HepG2 (cell line): ENCODE results near the gene UGT1A7. TPM values are rescaled to one million over a fixed set of nuclear protein-coding genes. Genes with fewer than 3 reads are reported as not detected.
A peak's percentile ranks its signal among the peaks of the same experiment; 100 is the strongest.

Source experiments
- AGO1 ChIP-seq: fragments of 200-400 bp; formaldehyde crosslinking; IDR thresholded peaks from 2 replicates; pipeline ENCODE4 v1.6.1; 2017; ENCODE audit warnings: mild to moderate bottlenecking, low read depth, low read length, moderate library complexity; ENCODE audit not compliant: poor library complexity, severe bottlenecking
- AKAP8 ChIP-seq: sonication (generic); formaldehyde crosslinking; IDR thresholded peaks from 2 replicates; pipeline ENCODE4 v1.5.1; 2020; ENCODE audit warnings: mild to moderate bottlenecking, missing genetic modification reagents
- EEA1 ChIP-seq: sonication (generic); formaldehyde crosslinking; IDR thresholded peaks from 2 replicates; pipeline ENCODE4 v1.5.1; 2020; ENCODE audit warnings: mild to moderate bottlenecking, missing genetic modification reagents, borderline replicate concordance
- FOSL1 ChIP-seq: sonication (generic); formaldehyde crosslinking; IDR thresholded peaks from 2 replicates; pipeline ENCODE4 v1.9.0; 2021; ENCODE audit warnings: missing genetic modification reagents, borderline replicate concordance
- GPN1 ChIP-seq: sonication (generic); formaldehyde crosslinking; IDR thresholded peaks from 2 replicates; pipeline ENCODE4 v1.5.1; 2020; ENCODE audit warnings: missing genetic modification reagents, borderline replicate concordance
- GTF2F1 ChIP-seq: fragments of 150-350 bp; IDR thresholded peaks from 2 replicates; pipeline ENCODE4 v1.6.1; 2014; ENCODE audit warnings: low read length
- KDM5B ChIP-seq: sonication (generic); formaldehyde crosslinking; IDR thresholded peaks from 2 replicates; pipeline ENCODE4 v1.4.0; 2020; ENCODE audit warnings: missing genetic modification reagents, mild to moderate bottlenecking, borderline replicate concordance
- KLF11 ChIP-seq: IDR thresholded peaks from 2 replicates; pipeline ENCODE4 v1.6.1; 2016; ENCODE audit warnings: missing compliant biosample characterization
- MED1 ChIP-seq: sonication (generic); formaldehyde crosslinking; IDR thresholded peaks from 2 replicates; pipeline ENCODE4 v1.4.0; 2020; ENCODE audit warnings: missing genetic modification reagents
- NBN ChIP-seq: fragments of 450-650 bp; conservative IDR thresholded peaks from 2 replicates; pipeline ENCODE4 v1.6.1; 2017
- NFRKB ChIP-seq: fragments of 450-650 bp; IDR thresholded peaks from 2 replicates; pipeline ENCODE4 v1.6.1; 2017
- PHB2 ChIP-seq: fragments of 450-650 bp; IDR thresholded peaks from 2 replicates; pipeline ENCODE4 v1.6.1; 2018; ENCODE audit not compliant: partially characterized antibody
- RARG ChIP-seq: sonication (generic); formaldehyde crosslinking; IDR thresholded peaks from 2 replicates; pipeline ENCODE4 v1.4.0; 2020; ENCODE audit warnings: low read depth, mild to moderate bottlenecking, missing genetic modification reagents
- SOX13 ChIP-seq, 3 experiments: fragments of 450-650 bp in 1 of 3; sonication (generic) in 1 of 3; formaldehyde crosslinking in 1 of 3; IDR thresholded peaks in 2 of 3; conservative IDR thresholded peaks in 1 of 3; 2 replicates each; pipeline versions ENCODE4 v1.5.0 to v1.6.1; 2016 to 2020; ENCODE audit warnings: antibody characterized with exemption in 1 of 3, mild to moderate bottlenecking in 1 of 3, missing compliant biosample characterization in 1 of 3, missing genetic modification reagents in 1 of 3, moderate library complexity in 1 of 3
- U2AF2 ChIP-seq: fragments of 200-400 bp; formaldehyde crosslinking; IDR thresholded peaks from 2 replicates; pipeline ENCODE4 v1.6.1; 2017; ENCODE audit warnings: low read depth, mild to moderate bottlenecking, low read length
- ZNF503 ChIP-seq: sonication (generic); formaldehyde crosslinking; IDR thresholded peaks from 2 replicates; pipeline ENCODE4 v1.4.0; 2020; ENCODE audit warnings: missing genetic modification reagents
- ZNF570 ChIP-seq: sonication (generic); formaldehyde crosslinking; IDR thresholded peaks from 2 replicates; pipeline ENCODE4 v1.4.0; 2020; ENCODE audit warnings: mild to moderate bottlenecking, missing genetic modification reagents, borderline replicate concordance
- ZNF713 ChIP-seq: sonication (generic); formaldehyde crosslinking; IDR thresholded peaks from 2 replicates; pipeline ENCODE4 v1.4.0; 2020; ENCODE audit warnings: mild to moderate bottlenecking, missing genetic modification reagents
- ZNF775 ChIP-seq: sonication (generic); formaldehyde crosslinking; IDR thresholded peaks from 2 replicates; pipeline ENCODE4 v1.4.0; 2020; ENCODE audit warnings: missing genetic modification reagents, mild to moderate bottlenecking, moderate library complexity, borderline replicate concordance
- ZSCAN30 ChIP-seq: sonication (generic); formaldehyde crosslinking; IDR thresholded peaks from 2 replicates; pipeline ENCODE4 v1.5.0; 2020; ENCODE audit warnings: mild to moderate bottlenecking, missing genetic modification reagents
- polyA plus RNA-seq, 8 experiments: library from polyadenylated mRNA; depleted of rRNA in 3 of 8; stranded (reverse) in 7 of 8; unstranded in 1 of 8; fragments of >200 nt; fragmentation: Illumina TruSeq in 4 of 8; extraction: Trizol in 4 of 8; gene quantifications; 2 replicates each; pipeline versions ENCODE4 v1.2.1 to v1.2.3, GENCODE V29; 2011 to 2016; ENCODE audit warnings: low read depth in 4 of 8, missing spikeins in 1 of 8, mixed read lengths in 1 of 8; ENCODE audit not compliant: insufficient read depth in 1 of 8
- total RNA-seq, 5 experiments: library from RNA; depleted of rRNA; stranded (reverse); fragments of >200 nt; fragmentation: Illumina TruSeq; extraction: Trizol; gene quantifications; 2 replicates each; pipeline ENCODE4 v1.2.3, GENCODE V29; 2016; ENCODE audit warnings: low read depth in 1 of 5
- TF ChIP-seq, protein P1 (sequence below): sonication (generic); formaldehyde crosslinking; IDR thresholded peaks from 2 replicates; pipeline ENCODE4 v1.5.0; 2020; ENCODE audit warnings: missing genetic modification reagents
- TF ChIP-seq, protein P2 (sequence below): fragments of 450-650 bp; IDR thresholded peaks from 2 replicates; pipeline ENCODE4 v1.6.1; 2017
- TF ChIP-seq, protein P3 (sequence below): sonication (generic); formaldehyde crosslinking; IDR thresholded peaks from 2 replicates; pipeline ENCODE4 v1.4.0; 2020; ENCODE audit warnings: missing genetic modification reagents, borderline replicate concordance
- TF ChIP-seq, protein P4 (sequence below): sonication (generic); formaldehyde crosslinking; IDR thresholded peaks from 2 replicates; pipeline ENCODE4 v1.5.0; 2020; ENCODE audit warnings: mild to moderate bottlenecking, low read depth, missing genetic modification reagents, borderline replicate concordance

The UGT1A7 gene
- total and polyA plus RNA-seq, 2 of the 13 experiments (the other 11 are each of a cell fraction or from before 2014, with no cell fraction given): not detected

- TF ChIP-seq ZNF503 (peak; percentile 100), ZNF570 (CRISPR knock-in tag) (no peak), AKAP8 (peak; percentile 82; the same call in 1 of the 2 replicates), FOSL1 (CRISPR knock-in tag) (no peak), MED1 (CRISPR knock-in tag) (peak; percentile 95), NBN (no peak), GTF2F1 (no peak), ZNF713 (no peak), KDM5B (no peak), U2AF2 (no peak), EEA1 (CRISPR knock-in tag) (no peak), ZSCAN30 (CRISPR knock-in tag) (peak; percentile 72; the same call in 1 of the 2 replicates), KLF11 (CRISPR knock-in tag) (no peak), GPN1 (CRISPR knock-in tag) (no peak), PHB2 (no peak), RARG (CRISPR knock-in tag) (no peak), AGO1 (no peak), ZNF775 (CRISPR knock-in tag) (peak; percentile 90), SOX13 (IDR thresholded peaks at IDR 0.05) (peak; percentile 98), SOX13 (CRISPR knock-in tag; conservative IDR thresholded peaks at IDR 0.05 in 1 of 2, IDR thresholded peaks at IDR 0.05 in 1 of 2) (peak in 1 of 2 experiments; percentile 97; a peak in 2 of 4 replicates), NFRKB (no peak)
- TF ChIP-seq, protein P1, sequence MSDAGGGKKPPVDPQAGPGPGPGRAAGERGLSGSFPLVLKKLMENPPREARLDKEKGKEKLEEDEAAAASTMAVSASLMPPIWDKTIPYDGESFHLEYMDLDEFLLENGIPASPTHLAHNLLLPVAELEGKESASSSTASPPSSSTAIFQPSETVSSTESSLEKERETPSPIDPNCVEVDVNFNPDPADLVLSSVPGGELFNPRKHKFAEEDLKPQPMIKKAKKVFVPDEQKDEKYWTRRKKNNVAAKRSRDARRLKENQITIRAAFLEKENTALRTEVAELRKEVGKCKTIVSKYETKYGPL (CRISPR knock-in tag): peak; percentile 99
- TF ChIP-seq, protein P2, sequence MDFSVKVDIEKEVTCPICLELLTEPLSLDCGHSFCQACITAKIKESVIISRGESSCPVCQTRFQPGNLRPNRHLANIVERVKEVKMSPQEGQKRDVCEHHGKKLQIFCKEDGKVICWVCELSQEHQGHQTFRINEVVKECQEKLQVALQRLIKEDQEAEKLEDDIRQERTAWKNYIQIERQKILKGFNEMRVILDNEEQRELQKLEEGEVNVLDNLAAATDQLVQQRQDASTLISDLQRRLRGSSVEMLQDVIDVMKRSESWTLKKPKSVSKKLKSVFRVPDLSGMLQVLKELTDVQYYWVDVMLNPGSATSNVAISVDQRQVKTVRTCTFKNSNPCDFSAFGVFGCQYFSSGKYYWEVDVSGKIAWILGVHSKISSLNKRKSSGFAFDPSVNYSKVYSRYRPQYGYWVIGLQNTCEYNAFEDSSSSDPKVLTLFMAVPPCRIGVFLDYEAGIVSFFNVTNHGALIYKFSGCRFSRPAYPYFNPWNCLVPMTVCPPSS: no peak
- TF ChIP-seq, protein P3, sequence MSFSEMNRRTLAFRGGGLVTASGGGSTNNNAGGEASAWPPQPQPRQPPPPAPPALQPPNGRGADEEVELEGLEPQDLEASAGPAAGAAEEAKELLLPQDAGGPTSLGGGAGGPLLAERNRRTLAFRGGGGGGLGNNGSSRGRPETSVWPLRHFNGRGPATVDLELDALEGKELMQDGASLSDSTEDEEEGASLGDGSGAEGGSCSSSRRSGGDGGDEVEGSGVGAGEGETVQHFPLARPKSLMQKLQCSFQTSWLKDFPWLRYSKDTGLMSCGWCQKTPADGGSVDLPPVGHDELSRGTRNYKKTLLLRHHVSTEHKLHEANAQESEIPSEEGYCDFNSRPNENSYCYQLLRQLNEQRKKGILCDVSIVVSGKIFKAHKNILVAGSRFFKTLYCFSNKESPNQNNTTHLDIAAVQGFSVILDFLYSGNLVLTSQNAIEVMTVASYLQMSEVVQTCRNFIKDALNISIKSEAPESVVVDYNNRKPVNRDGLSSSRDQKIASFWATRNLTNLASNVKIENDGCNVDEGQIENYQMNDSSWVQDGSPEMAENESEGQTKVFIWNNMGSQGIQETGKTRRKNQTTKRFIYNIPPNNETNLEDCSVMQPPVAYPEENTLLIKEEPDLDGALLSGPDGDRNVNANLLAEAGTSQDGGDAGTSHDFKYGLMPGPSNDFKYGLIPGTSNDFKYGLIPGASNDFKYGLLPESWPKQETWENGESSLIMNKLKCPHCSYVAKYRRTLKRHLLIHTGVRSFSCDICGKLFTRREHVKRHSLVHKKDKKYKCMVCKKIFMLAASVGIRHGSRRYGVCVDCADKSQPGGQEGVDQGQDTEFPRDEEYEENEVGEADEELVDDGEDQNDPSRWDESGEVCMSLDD (CRISPR knock-in tag): 0 out of 2 replicates have a peak, but pooled peaks have one; percentile 50
- TF ChIP-seq, protein P4, sequence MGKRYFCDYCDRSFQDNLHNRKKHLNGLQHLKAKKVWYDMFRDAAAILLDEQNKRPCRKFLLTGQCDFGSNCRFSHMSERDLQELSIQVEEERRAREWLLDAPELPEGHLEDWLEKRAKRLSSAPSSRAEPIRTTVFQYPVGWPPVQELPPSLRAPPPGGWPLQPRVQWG: no peak
Measured at GRCh38 chr2:233756429-233757081, 74.9 kb downstream of the UGT1A7 start (continued).
